Activated T-helper 17 cell treated with anti-CD3 and anti-CD28 coated beads, Interleukin-2, amount 50 U/mL, for 72 hours (primary cell): ENCODE results near the gene SYT9. TPM values are rescaled to one million over a fixed set of nuclear protein-coding genes. Genes with fewer than 3 reads are reported as not detected.
A peak's percentile ranks its signal among the peaks of the same experiment; 100 is the strongest.

Experiments
- ATAC-seq: fragments of 150-1000 bp; cut with Tn5 transposase; replicated peaks from 2 replicates; pipeline ENCODE4 v1.10.0; 2021; ENCODE audit warnings: mild to moderate bottlenecking, moderate library complexity
- H3K27ac Mint-ChIP-seq: one replicate; pipeline ENCODE4 v1.8.0; 2022; ENCODE audit warnings: mixed read lengths
- H3K27me3 Mint-ChIP-seq: one replicate; pipeline ENCODE4 v1.8.0; 2022; ENCODE audit warnings: mixed read lengths
- H3K36me3 Mint-ChIP-seq: one replicate; pipeline ENCODE4 v1.8.0; 2022; ENCODE audit warnings: low read depth, mild to moderate bottlenecking, mixed read lengths
- H3K4me1 Mint-ChIP-seq: one replicate; pipeline ENCODE4 v1.8.0; 2022; ENCODE audit warnings: mixed read lengths
- H3K4me3 Mint-ChIP-seq: one replicate; pipeline ENCODE4 v1.8.0; 2022; ENCODE audit warnings: mild to moderate bottlenecking, mixed read lengths
- H3K9me3 Mint-ChIP-seq: one replicate; pipeline ENCODE4 v1.8.0; 2022; ENCODE audit warnings: mixed read lengths
- total RNA-seq, 2 donors: library from RNA; stranded (reverse); gene quantifications; one replicate each; pipeline ENCODE4 v1.2.3, GENCODE V29; 2022

Gene SYT9
- total RNA-seq, 2 donors from 2014 or later = not detected

DNA sequence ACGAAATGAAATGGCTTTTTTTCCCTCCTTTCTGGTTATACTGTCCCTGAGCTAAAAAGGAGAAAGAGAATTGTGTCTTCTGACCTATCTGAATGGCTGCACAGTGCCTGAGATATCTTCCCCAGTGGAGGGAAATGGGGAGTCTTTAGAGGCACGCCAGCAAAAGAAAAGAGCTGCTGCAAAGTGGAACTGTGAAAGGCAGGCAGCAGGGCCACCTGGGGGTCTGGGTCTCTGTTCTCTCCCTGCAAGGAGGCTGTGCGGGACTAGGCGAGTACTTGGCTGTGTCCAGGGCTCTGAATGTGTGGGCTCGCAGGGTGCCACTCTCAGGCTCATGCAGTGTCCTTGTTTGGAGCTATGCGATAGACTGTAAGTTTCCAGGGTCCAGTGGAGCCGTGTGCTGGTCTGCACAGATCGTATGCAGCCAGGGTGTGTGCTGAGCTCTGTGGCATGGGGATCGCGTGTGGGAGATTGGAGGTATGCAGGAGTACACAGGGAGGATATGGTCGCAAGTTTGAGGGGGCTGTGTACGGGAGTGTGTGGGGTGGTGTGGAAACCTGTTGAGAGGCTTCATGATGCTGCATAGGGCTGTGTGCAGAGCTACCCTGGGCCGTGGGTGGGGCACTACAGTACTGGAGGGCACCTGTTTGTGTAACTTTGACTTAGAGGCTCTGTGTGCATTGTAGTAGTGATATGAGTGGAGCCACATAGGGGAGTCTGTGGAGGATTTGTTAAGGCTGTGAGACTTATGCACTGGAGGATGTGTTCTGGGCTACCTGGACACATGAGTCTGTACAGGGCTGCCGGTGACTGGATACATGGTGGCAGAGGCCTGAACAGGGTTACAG lies 163.5 kb downstream of the SYT9 start:
- no peaks in the 10 kb centered on the region for H3K9me3 Mint-ChIP-seq
- H3K36me3 Mint-ChIP-seq = no peaks in the 10 kb centered on the region
- no peak overlapping the region for H3K27ac Mint-ChIP-seq
- H3K4me3 Mint-ChIP-seq = no peak overlapping the region
- ATAC-seq = no peak
- peaks cover 21% of the 10 kb centered on the region for H3K27me3 Mint-ChIP-seq
- no peaks in the 10 kb centered on the region for H3K4me1 Mint-ChIP-seq

DNA sequence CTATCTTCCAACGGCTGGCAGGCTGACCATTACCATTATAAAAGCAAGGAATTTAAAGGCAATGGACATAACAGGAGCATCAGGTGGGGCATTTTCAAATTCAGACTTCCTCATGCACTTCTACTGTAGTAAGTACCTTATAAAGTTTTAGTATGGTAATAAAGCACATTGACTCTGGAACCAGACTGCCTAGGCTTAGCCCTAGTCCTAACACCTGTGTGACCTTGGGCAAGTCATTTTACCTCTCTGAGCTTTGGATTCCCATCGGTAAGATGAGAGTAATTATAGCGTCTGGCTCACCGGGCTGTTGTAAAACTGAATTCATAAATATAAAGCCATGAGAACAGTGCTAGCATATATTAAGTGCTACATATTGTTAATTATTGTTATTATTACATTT lies 164.4 kb downstream of the SYT9 start:
- Mint-ChIP-seq H3K27me3 (peaks cover 20% of the 10 kb centered on the region), H3K4me3 (no peak overlapping the region), H3K27ac (no peak overlapping the region), H3K4me1 (no peaks in the 10 kb centered on the region), H3K36me3 (no peaks in the 10 kb centered on the region), H3K9me3 (no peaks in the 10 kb centered on the region)
- ATAC-seq = no peak

DNA sequence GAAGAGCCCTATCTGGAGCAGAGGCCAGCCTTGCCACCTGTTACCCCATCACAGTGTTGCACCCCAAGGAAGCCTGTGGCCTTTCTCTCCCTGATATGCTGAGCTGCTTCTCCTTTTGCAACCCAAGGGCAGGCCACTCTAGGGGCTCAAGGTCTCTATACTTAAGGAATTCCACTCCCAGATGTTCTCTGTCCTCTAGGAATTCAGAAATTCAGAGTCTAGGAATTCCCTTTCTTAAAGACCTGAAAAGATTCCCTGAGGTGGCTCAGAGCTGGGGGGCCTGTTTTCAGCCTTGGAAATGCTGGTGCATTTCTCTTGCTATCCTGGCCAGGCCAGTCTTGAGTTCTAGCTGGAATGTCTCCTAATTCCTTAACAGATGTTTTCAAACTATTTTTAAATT lies 165.6 kb downstream of the SYT9 start:
- H3K9me3 Mint-ChIP-seq = no peaks in the 10 kb centered on the region
- H3K27ac Mint-ChIP-seq = no peak overlapping the region
- no peak overlapping the region for H3K4me3 Mint-ChIP-seq
- H3K27me3 Mint-ChIP-seq = peaks cover 13% of the 10 kb centered on the region
- no peaks in the 10 kb centered on the region for H3K4me1 Mint-ChIP-seq
- no peaks in the 10 kb centered on the region for H3K36me3 Mint-ChIP-seq
- ATAC-seq = no peak

DNA sequence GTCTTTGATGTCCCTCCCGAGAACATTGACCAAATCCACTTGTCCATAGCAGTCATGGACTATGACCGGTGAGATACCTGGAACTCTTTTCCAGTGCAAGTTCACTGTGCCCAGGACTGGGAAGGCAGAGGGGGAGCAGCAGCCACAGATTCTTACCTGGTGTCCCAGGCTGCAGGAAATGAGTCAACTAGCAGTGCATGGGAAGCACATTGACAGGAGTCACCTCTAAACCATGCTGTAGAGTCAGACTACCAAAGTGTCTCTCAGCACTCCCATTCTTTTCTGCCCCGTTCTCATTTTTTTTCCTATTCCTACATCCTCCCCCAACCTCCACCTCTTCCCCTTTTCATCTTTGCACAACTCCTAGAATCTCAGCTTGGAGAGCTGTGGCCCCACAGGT lies 166.4 kb downstream of the SYT9 start:
- ATAC-seq = no peak
- Mint-ChIP-seq H3K9me3 (no peaks in the 10 kb centered on the region), H3K36me3 (no peaks in the 10 kb centered on the region), H3K27me3 (peaks cover 9% of the 10 kb centered on the region), H3K4me1 (peaks cover 2% of the 10 kb centered on the region), H3K27ac (no peak overlapping the region), H3K4me3 (no peak overlapping the region)

DNA sequence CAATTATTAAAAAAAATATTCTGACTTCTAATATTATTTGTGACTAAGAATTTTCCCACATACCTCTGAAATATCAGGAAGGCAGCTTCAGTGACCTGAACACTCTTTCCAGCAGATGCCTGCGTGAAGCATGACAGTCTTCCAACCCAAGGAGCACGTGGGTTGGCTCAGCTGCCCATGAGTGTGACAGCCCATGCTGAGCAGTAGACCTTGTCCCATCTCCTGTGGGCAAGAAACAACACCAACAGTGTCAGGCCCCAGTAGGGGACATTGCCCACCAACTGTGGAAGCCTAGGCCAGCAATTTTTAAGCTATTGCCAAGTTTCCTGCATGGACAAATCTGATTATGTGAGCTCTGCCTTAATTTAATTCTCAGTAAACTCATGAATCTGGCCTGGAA lies 167.2 kb downstream of the SYT9 start:
- H3K4me1 Mint-ChIP-seq = peaks cover 11% of the 10 kb centered on the region
- no peaks in the 10 kb centered on the region for H3K36me3 Mint-ChIP-seq
- no peak overlapping the region for H3K27ac Mint-ChIP-seq
- no peak overlapping the region for H3K4me3 Mint-ChIP-seq
- peaks cover 8% of the 10 kb centered on the region for H3K27me3 Mint-ChIP-seq
- no peak for ATAC-seq
- no peaks in the 10 kb centered on the region for H3K9me3 Mint-ChIP-seq

DNA sequence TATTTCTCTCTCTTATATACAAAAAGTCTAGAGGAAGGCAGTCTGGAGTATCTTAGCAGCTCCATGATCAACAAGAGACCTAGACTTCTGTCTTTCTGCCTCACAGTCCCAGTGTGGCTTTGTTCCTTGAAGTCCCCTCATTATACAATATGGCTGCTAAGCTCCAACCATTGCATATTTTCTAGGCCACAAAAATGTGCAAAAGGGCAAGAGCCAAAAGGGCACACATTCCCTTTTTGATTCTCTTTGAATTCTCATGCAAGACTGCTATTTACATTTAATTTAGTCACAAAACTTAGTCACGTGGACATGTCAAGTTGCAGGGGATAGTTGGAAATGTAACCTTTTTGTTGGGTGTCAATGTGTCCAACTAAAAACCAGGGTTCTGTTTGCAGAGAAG lies 169.4 kb downstream of the SYT9 start:
- Mint-ChIP-seq H3K4me3 (no peak overlapping the region), H3K27ac (no peak overlapping the region), H3K27me3 (no peaks in the 10 kb centered on the region), H3K36me3 (no peaks in the 10 kb centered on the region), H3K9me3 (no peaks in the 10 kb centered on the region), H3K4me1 (peaks cover 11% of the 10 kb centered on the region)
- ATAC-seq = no peak

DNA sequence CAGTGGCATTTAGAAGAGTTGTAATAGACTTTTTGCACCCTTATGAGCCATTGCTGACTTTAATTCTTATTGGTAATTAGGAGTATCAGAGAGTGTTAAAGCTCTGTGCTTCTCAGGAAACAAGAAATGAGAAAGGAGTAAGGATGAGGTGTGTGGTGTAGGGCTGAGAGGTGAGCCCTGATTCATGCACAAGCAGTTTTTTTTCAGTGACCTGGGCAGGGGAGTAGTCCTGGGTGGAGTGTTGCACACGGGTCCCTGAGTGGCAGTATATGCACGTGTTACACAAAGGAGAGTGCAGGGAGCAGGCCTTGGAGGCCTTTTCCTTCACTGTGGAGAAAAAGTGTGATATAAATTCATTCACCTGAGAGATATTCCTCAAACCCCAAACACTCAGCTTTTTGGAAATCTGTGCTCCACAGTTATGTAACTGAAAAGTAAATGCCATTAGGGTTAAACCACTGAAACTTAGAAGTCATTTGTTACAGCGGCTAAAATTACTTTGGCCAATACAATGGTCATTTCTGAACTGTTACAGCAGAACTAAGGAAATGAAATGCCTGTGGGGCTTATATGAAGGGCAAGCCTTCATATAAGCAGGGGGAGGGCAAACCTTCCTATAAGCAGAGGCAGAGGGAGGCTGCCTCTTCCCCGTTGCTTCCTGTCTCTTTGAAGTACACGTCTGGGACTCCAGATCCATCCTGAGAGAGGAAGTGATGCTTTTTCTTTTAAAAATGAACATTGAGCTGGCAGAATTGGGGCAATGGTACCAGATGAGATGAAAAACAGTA lies 171.0 kb downstream of the SYT9 start:
- no peaks in the 10 kb centered on the region for H3K9me3 Mint-ChIP-seq
- H3K36me3 Mint-ChIP-seq = no peaks in the 10 kb centered on the region
- ATAC-seq = peak; percentile 72
- H3K27me3 Mint-ChIP-seq = no peaks in the 10 kb centered on the region
- peak overlapping the region; percentile 8 for H3K4me3 Mint-ChIP-seq
- H3K4me1 Mint-ChIP-seq = peaks cover 11% of the 10 kb centered on the region
- peak overlapping the region; percentile 78 for H3K27ac Mint-ChIP-seq

DNA sequence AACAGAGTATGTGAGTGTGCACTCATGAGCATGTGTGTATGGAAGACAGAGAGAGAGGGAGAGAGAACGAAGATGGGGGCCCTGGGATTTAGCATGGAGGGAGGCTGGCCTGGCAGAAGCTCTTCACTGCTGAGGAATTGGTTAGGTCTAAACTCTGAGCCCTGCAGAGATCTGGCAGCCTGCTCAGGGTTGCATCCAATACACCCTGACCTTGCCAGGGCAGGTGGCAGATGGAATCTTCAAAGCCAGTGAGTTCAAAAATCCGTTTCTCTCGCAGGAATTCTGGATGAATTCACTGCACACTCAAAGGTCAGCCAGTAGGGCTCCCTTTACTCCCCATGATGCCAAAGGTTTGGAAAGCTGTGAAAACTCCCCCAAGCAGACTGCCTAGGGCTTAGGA lies 172.2 kb downstream of the SYT9 start:
- H3K9me3 Mint-ChIP-seq = no peaks in the 10 kb centered on the region
- H3K36me3 Mint-ChIP-seq = no peaks in the 10 kb centered on the region
- no peak overlapping the region for H3K27ac Mint-ChIP-seq
- H3K27me3 Mint-ChIP-seq = no peaks in the 10 kb centered on the region
- ATAC-seq = no peak
- no peak overlapping the region for H3K4me3 Mint-ChIP-seq
- H3K4me1 Mint-ChIP-seq = peaks cover 11% of the 10 kb centered on the region

DNA sequence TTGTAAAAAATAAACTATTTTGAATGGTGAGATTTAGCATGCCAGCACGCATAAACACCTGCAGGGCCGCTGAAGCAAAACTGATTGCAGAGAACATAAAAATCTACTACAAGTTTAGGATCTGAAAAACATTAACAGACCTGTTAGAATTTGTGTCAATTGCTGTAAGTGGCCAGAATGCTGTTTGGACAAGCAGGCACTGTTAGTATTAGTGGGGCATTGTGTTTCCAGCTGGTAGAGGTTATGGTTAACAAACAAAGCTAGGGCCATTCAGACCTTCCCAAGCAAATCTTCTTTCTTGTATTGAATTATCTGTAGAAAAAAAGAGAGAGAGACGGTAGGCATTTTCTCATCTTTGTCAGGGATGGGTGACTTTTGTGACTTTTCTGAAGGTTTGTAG lies 176.0 kb downstream of the SYT9 start:
- H3K36me3 Mint-ChIP-seq = no peaks in the 10 kb centered on the region
- ATAC-seq = no peak
- no peak overlapping the region for H3K4me3 Mint-ChIP-seq
- H3K9me3 Mint-ChIP-seq = no peaks in the 10 kb centered on the region
- H3K27ac Mint-ChIP-seq = no peak overlapping the region
- H3K27me3 Mint-ChIP-seq = no peaks in the 10 kb centered on the region
- peaks cover 11% of the 10 kb centered on the region for H3K4me1 Mint-ChIP-seq

DNA sequence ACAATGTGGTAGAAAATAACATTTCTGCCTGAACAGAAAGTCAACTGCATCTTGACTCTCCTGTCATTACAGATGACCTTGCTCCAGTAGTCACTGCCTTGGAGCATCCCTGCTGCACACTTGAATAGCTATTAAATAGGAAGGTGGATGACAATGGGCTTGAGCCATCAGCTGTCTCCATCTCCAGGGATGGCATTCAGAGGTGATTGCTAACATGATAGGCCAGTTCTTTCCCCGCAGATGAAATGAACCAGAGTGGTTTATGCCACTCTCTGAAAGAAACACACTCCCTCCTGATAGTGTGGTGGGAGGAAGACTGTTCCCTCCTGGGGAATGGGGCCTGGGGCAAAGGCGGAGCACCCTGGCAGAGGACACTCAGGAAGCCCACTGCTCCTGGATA lies 176.5 kb downstream of the SYT9 start:
- Mint-ChIP-seq H3K9me3 (no peaks in the 10 kb centered on the region), H3K27me3 (no peaks in the 10 kb centered on the region), H3K36me3 (no peaks in the 10 kb centered on the region), H3K4me1 (peaks cover 8% of the 10 kb centered on the region), H3K4me3 (no peak overlapping the region), H3K27ac (no peak overlapping the region)
- ATAC-seq = no peak

DNA sequence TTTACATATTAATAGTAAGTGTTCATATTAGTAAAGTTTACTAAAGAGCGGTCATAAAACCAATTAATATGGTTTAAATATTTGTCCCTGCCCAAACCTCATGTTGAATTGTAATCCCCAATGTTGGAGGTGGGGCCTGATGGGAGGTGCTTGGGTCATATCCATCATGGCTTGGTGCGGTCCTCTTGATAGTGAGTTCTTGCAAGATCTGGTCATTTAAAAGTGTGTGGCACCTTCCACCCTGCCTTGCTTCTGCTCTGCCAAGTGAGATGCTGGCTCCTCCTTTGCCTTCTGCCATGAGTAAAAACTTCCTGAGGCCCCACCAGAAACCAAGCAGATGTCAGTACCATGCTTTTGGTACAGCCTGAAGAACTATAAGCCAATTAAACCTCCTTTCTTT lies 178.8 kb downstream of the SYT9 start:
- no peak for ATAC-seq
- no peak overlapping the region for H3K4me3 Mint-ChIP-seq
- no peak overlapping the region for H3K27ac Mint-ChIP-seq
- H3K36me3 Mint-ChIP-seq = no peaks in the 10 kb centered on the region
- H3K9me3 Mint-ChIP-seq = no peaks in the 10 kb centered on the region
- H3K27me3 Mint-ChIP-seq = no peaks in the 10 kb centered on the region
- no peaks in the 10 kb centered on the region for H3K4me1 Mint-ChIP-seq

DNA sequence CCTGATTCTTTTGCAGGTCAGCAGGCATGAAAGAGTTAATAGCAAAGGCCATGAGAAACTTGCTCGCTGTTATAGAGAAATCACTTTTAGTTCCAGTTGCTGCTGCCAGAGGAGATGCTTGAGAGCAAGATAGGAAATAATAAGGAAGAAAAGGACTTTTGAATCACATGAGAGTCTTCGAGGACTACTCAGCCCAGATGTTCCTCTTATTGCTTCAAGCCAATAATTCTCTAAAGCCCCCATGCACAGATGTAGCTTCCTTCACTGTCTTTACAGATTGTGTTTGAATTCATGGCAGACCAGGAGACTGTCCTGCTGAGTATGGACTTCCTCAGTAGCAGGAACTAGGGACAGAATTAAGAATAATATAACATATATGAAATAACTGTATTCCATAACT lies 183.5 kb downstream of the SYT9 start:
- ATAC-seq = no peak
- Mint-ChIP-seq H3K36me3 (no peaks in the 10 kb centered on the region), H3K4me3 (no peak overlapping the region), H3K4me1 (peaks cover 12% of the 10 kb centered on the region), H3K27ac (no peak overlapping the region), H3K9me3 (no peaks in the 10 kb centered on the region), H3K27me3 (no peaks in the 10 kb centered on the region)

DNA sequence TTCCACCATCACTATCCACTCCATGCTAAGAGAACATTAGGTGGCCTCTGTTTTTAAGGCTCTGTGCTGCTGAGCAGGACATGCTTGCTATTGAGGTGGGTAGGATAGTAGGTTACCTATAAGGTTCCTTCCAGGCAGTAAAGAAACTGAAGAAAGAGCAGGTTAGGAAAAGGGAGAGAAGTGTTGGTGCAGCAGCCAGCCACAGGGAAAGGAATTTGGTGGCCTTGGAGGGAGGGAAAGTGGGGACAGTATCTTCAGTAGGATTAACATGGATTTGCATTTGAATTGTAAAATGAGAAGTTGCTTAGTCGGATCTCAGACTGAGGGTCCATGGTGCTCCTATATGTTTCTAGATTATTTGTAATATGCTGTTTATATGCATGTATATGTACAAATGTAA lies 184.4 kb downstream of the SYT9 start:
- H3K27ac Mint-ChIP-seq = peak overlapping the region; percentile 94
- H3K4me1 Mint-ChIP-seq = peaks cover 12% of the 10 kb centered on the region
- H3K4me3 Mint-ChIP-seq = peak overlapping the region; percentile 70
- no peaks in the 10 kb centered on the region for H3K9me3 Mint-ChIP-seq
- no peaks in the 10 kb centered on the region for H3K27me3 Mint-ChIP-seq
- H3K36me3 Mint-ChIP-seq = no peaks in the 10 kb centered on the region
- ATAC-seq = no peak

DNA sequence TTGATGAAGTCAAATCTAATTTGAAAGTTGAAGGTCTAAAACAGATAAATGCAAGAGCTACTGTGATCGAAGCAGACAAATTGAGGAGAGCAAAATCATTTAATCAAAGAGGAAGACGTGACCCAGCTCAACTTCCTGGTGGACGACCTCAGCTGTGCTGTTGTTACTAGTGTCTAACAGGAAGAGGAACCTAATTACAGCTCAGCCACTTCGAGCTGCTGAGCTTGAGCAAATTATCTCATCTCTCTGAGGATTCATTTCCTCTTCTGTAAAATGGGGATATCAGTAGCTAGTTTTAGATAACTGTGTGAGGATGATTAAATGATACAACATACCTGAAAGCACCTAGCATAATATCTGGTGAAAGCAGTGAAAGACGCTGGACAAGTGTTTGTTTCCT lies 185.0 kb downstream of the SYT9 start:
- H3K27me3 Mint-ChIP-seq = no peaks in the 10 kb centered on the region
- H3K36me3 Mint-ChIP-seq = no peaks in the 10 kb centered on the region
- ATAC-seq = peak; percentile 82
- H3K9me3 Mint-ChIP-seq = no peaks in the 10 kb centered on the region
- peak overlapping the region; percentile 94 for H3K27ac Mint-ChIP-seq
- peaks cover 12% of the 10 kb centered on the region for H3K4me1 Mint-ChIP-seq
- H3K4me3 Mint-ChIP-seq = peak overlapping the region; percentile 70

DNA sequence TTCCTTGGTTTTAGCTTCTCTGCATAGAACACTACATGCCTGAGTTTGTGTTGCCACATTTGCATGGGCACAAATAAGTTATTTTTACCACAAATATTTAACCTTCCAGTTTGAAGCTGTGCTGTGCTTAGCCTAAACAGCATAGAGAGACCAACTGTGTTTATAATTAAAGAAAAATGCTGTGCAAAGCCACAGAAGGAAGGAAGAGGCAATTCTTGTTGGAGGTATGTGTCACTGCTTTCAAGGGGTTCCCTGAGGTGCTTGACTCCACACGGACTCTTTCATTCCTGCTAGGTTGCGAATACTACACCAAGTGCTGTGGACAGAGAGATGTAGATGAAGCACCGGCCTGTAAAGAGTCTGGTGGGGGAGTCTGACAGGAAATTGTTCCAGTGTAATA lies 186.0 kb downstream of the SYT9 start:
- no peaks in the 10 kb centered on the region for H3K27me3 Mint-ChIP-seq
- no peaks in the 10 kb centered on the region for H3K9me3 Mint-ChIP-seq
- H3K4me3 Mint-ChIP-seq = no peak overlapping the region
- peaks cover 12% of the 10 kb centered on the region for H3K4me1 Mint-ChIP-seq
- no peak overlapping the region for H3K27ac Mint-ChIP-seq
- no peak for ATAC-seq
- no peaks in the 10 kb centered on the region for H3K36me3 Mint-ChIP-seq
